ENCODE data around the gene PRKCA. TPM values are rescaled to one million over a fixed set of nuclear protein-coding genes. Genes with fewer than 3 reads are reported as not detected.
"Not testable (repeated sequence)": the region's sequence is repeated elsewhere in the genome, so short reads cannot be mapped to it uniquely, and the experiment has no call there.

PRKCA gene
- 15.5 TPM for total RNA-seq

GRCh38 chr17:66301864-66302741 lies at the start of gene PRKCA:
Gene PRKCA (plus strand): TSS chr17:66302613.
- H3K27me3 ChIP-seq: no peaks in the 10 kb centered on the region
- intact Hi-C loops (cut with DNase I): no loop called here
- TF ChIP-seq CTCF (IDR thresholded peaks at IDR 0.05) (no peak), POLR2A (IDR thresholded peaks at IDR 0.05) (peak in 1 of 2 donors; percentile 87), POLR2AphosphoS5 (IDR thresholded peaks at IDR 0.05; ENCODE audit: insufficient read depth in 1 of 2, low read depth in 1 of 2) (peak in 1 of 2 donors; percentile 42)
- DNase-seq (ENCODE audit: extremely low spot score in 2 of 2): no peak
- peaks cover 39% of the 10 kb centered on the region for H3K4me1 ChIP-seq
- H3K36me3 ChIP-seq: no peaks in the 10 kb centered on the region
- H3K9me3 ChIP-seq: no peaks in the 10 kb centered on the region
- H3K4me3 ChIP-seq: peak within 1 kb of the TSS; percentile 71 to 93
- H3K27ac ChIP-seq: peak within 1 kb of the TSS; percentile 91

- H3K4me1 ChIP-seq; H3K27me3 ChIP-seq; H3K4me3 ChIP-seq; DNase-seq (ENCODE audit: extremely low spot score in 2 of 2); H3K9me3 ChIP-seq; H3K36me3 ChIP-seq; H3K27ac ChIP-seq: not testable (repeated sequence)
- intact Hi-C loops (cut with DNase I): loop anchor here (10.0 kb wide), 1 partner anchor 421 kb away; no protein-coding TSS in a partner anchor
Measured at GRCh38 chr17:66253458-66253857, 49.0 kb upstream of the PRKCA start.

GRCh38 chr17:66255112-66255511 lies 47.3 kb upstream of the PRKCA start:
- intact Hi-C loops (cut with DNase I): loop anchor here (10.0 kb wide), 1 partner anchor 420 kb away; no protein-coding TSS in a partner anchor
- Histone ChIP-seq H3K4me1 (no peaks in the 10 kb centered on the region), H3K27ac (no peak overlapping the region), H3K27me3 (no peaks in the 10 kb centered on the region), H3K4me3 (no peak overlapping the region), H3K36me3 (no peaks in the 10 kb centered on the region), H3K9me3 (no peaks in the 10 kb centered on the region)
- DNase-seq (ENCODE audit: extremely low spot score in 2 of 2): no peak
- TF ChIP-seq POLR2A (IDR thresholded peaks at IDR 0.05): no peak
- TF ChIP-seq CTCF (IDR thresholded peaks at IDR 0.05): peak; percentile 44 to 73 (median 72)
- TF ChIP-seq POLR2AphosphoS5 (IDR thresholded peaks at IDR 0.05; ENCODE audit: insufficient read depth in 1 of 2, low read depth in 1 of 2): no peak

GRCh38 chr17:66255527-66255971 lies 46.9 kb upstream of the PRKCA start:
- intact Hi-C loops (cut with DNase I): loop anchor here (10.0 kb wide), 1 partner anchor 419 kb away; no protein-coding TSS in a partner anchor
- no peak for TF ChIP-seq POLR2AphosphoS5 (IDR thresholded peaks at IDR 0.05; ENCODE audit: insufficient read depth in 1 of 2, low read depth in 1 of 2)
- TF ChIP-seq POLR2A (IDR thresholded peaks at IDR 0.05): no peak
- no peak for TF ChIP-seq CTCF (IDR thresholded peaks at IDR 0.05)

GRCh38 chr17:66260275-66260674 lies 42.1 kb upstream of the PRKCA start:
- no peak for DNase-seq (ENCODE audit: extremely low spot score in 2 of 2)
- intact Hi-C loops (cut with DNase I): no loop called here
- Histone ChIP-seq H3K36me3 (no peaks in the 10 kb centered on the region), H3K4me1 (no peaks in the 10 kb centered on the region), H3K9me3 (no peaks in the 10 kb centered on the region), H3K27me3 (no peaks in the 10 kb centered on the region), H3K27ac (no peak overlapping the region), H3K4me3 (no peak overlapping the region)
- TF ChIP-seq POLR2A (IDR thresholded peaks at IDR 0.05) (no peak), CTCF (IDR thresholded peaks at IDR 0.05) (no peak), POLR2AphosphoS5 (IDR thresholded peaks at IDR 0.05; ENCODE audit: insufficient read depth in 1 of 2, low read depth in 1 of 2) (no peak)

More at GRCh38 chr17:66255527-66255971, 46.9 kb upstream of the PRKCA start:
- Histone ChIP-seq H3K9me3 (no peaks in the 10 kb centered on the region), H3K4me3 (no peak overlapping the region), H3K4me1 (no peaks in the 10 kb centered on the region), H3K27me3 (no peaks in the 10 kb centered on the region), H3K27ac (no peak overlapping the region), H3K36me3 (no peaks in the 10 kb centered on the region)
- DNase-seq (ENCODE audit: extremely low spot score in 2 of 2): no peak

Measured in vagina (tissue), 2 donors.